ENCODE data around the gene MEAK7.
A peak's percentile ranks its signal among the peaks of the same experiment; 100 is the strongest.

MEAK7 gene

DNA sequence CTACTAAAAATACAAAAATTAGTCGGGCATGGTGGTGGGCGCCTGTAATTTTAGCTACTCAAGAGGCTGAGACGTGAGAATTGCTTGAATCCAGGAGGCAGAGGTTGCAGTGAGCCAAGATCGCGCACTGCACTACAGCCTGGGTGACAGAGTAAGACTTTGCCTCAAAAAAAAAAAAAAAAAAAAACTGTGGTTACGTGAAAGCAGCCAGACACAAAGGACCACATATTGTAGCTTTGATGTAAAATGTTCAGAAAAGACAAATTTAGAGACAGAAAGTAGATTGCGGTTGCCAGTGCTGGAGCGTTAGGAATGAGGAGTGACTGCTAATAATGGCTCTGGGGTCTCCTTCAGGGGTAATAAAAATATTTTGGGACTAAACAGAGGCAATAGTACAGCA lies 4.0 kb upstream of the MEAK7 start:
- TF ChIP-seq, protein P1, sequence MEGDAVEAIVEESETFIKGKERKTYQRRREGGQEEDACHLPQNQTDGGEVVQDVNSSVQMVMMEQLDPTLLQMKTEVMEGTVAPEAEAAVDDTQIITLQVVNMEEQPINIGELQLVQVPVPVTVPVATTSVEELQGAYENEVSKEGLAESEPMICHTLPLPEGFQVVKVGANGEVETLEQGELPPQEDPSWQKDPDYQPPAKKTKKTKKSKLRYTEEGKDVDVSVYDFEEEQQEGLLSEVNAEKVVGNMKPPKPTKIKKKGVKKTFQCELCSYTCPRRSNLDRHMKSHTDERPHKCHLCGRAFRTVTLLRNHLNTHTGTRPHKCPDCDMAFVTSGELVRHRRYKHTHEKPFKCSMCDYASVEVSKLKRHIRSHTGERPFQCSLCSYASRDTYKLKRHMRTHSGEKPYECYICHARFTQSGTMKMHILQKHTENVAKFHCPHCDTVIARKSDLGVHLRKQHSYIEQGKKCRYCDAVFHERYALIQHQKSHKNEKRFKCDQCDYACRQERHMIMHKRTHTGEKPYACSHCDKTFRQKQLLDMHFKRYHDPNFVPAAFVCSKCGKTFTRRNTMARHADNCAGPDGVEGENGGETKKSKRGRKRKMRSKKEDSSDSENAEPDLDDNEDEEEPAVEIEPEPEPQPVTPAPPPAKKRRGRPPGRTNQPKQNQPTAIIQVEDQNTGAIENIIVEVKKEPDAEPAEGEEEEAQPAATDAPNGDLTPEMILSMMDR (IDR thresholded peaks at IDR 0.05; ENCODE audit: control extremely low read depth, extremely low read depth, low read depth, missing control alignments): no peak
- no peak for DNase-seq (ENCODE audit: extremely low spot score)
- ChIA-PET POLR2A (no interaction called here), CTCF (interaction anchor here (1.0 to 13.3 kb wide), 8 partner anchors 12 to 552 kb away, joined by 3 to 172 read pairs (median 15); partner anchors contain the start of gene COTL1)

DNA sequence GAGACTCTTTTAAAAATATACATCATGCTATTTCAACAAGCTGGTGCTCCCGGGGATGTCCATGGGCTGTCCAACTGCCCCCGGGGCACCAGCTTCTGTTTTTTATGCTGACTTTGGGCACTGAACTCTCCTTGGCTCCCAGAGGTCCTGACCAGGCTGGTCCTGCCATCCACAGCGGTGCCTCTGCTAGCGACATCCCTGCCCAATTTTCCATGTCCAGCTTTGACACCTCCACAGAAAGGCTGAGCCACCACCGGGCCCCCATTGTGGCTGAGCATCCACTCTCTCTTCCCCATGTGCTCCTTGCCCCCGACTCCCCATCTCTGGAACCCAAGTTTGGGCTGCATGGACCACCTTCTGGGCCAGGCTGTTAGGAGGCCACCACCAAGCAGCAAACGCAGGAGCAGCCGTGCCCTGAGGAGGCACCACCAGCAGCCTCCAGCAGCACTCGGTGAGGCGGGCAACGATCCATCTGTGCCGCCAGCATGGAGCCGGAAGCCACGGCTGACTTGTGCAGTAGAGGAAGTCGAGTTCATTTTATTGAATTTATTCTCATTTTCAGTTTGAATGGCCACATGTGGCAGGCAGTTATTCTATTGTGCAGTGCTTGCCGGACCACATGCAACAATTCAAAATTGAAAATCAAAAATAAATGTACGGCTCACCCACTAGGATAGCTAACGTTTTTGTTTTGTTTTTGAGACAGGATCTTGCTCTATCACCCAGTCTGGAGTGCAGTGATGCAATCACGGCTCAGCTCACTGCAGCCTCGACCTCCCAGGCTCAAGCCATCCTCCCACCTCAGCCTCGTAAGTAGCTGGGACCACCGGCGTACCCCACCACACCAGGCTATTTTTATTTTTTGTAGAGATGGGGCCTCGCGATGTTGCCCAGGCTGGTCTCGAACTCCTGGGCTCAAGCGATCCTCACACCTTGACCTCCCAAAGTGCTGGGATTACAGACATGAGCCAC lies 2.8 kb upstream of the MEAK7 start:
- ChIA-PET CTCF (interaction anchor here (0.8 to 13.3 kb wide), 43 partner anchors 7 to 551 kb away, joined by 3 to 172 read pairs (median 6); partner anchors contain the start of genes COTL1, MBTPS1 and TAF1C), POLR2A (interaction anchor here (0.7 kb wide), 1 partner anchor 31 kb away, joined by 5 read pairs; no protein-coding TSS in a partner anchor)
- peak; percentile 54 for DNase-seq (ENCODE audit: extremely low spot score)
- TF ChIP-seq, protein P1 (IDR thresholded peaks at IDR 0.05; ENCODE audit: control extremely low read depth, extremely low read depth, low read depth, missing control alignments): no peak

DNA sequence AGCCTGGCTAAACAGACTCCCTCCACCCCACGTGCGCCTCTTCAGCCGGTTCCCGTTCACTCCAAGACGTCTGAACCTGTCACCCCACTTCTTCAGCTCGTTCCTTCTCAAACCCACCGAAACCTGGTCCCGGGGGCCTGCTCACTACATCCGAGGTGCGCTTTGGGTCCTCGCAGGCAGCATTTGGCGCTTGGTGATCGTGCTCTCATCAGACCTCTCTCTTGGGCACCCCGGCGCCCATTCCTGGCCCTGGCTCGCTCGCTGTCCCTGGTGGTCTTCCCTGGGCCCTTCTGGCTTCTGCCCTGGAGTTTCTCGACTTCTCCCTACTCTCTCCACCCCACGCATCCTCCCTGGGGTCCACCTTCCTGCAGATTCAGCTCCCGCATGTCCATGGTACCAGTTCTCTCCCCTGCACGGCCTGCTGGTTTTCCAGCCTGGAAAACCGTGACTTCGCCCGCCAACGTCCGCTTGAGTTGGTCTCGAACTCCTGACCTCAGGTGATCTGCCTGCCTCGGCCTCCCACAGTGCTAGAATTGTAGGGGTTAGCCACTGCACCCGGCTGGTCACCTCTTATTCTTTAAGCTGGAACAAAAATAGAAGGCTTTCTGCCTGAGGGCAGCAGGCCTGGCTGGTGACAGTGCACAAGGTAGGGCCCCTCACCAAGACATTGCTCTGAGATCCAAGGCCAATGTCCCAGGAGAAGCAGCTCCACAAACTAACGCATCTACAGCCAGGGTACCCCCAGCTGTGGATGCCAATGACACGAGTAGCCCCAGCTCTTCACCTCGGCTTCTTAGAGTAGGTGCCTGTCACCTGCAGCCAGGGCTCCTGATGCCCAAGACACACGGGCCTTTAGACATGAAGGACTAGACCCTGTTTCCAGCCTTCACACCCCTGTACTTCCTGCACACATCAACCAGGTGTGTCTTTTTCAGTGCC lies 1.1 kb upstream of the MEAK7 start:
- no peak for DNase-seq (ENCODE audit: extremely low spot score)
- TF ChIP-seq, protein P1 (IDR thresholded peaks at IDR 0.05; ENCODE audit: control extremely low read depth, extremely low read depth, low read depth, missing control alignments): no peak
- ChIA-PET POLR2A (no interaction called here), CTCF (interaction anchor here (0.6 to 13.3 kb wide), 53 partner anchors 8 to 550 kb away, joined by 3 to 172 read pairs (median 5); partner anchors contain the start of genes COTL1 and TAF1C)

DNA sequence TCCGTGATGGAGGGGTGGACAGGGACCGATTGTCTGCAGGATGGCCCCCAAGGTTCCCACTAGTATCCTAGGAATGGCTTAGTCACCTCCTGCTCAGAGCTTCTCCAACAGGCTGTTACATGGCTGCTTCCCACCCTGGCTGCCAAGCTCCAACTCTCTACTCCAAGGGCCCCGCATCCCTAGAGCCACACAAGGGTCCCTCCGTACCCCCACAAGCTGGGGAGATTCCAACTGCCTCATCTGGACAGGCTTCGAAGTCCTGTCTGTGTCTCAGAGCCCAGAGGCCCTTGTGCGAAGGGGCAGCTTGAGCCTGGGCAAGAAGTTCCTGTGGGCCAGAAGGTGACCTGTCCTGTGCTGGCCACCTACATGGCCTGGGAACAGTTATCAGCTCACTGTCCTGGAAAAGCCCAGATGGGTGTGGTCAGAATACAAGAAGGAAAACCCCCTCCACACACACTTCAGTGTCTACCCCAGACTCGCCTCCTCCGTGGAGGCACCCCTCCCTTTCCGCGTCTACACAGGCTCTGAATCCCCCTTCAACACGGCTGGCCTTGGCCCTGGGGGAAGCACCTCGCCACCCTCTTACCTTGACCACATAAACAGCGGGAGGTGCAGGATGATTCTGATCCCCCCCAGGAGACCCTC lies 586 bp downstream of the MEAK7 start:
- no peak for DNase-seq (ENCODE audit: extremely low spot score)
- ChIA-PET POLR2A (interaction anchor here (0.6 kb wide), 1 partner anchor 37 kb away, joined by 3 read pairs; no protein-coding TSS in a partner anchor), CTCF (interaction anchor here (1.4 to 13.3 kb wide), 4 partner anchors 10 to 419 kb away, joined by 3 to 172 read pairs (median 16); partner anchors contain the start of gene COTL1)
- TF ChIP-seq, protein P1 (IDR thresholded peaks at IDR 0.05; ENCODE audit: control extremely low read depth, extremely low read depth, low read depth, missing control alignments): no peak

DNA sequence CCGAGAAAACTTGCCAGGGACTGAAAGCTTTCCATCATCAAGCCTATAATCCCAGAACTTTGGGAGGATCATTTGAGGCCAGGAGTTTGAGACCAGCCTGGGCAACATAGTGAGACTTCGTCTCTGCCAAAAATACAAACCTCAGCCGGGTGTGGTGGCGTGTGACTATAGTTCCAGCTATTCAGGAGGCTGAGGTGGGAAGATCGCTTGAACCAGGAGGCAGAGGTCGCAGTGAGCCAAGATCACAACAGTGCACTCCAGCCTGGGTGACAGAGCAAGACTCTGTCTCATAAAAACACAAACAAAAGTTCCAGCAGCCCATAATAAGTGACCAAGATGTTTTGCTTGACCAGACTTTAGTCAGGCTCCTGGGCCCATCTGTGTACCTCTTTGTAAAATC lies 1.9 kb downstream of the MEAK7 start:
- TF ChIP-seq, protein P1 (IDR thresholded peaks at IDR 0.05; ENCODE audit: control extremely low read depth, extremely low read depth, low read depth, missing control alignments): no peak
- ChIA-PET POLR2A (no interaction called here), CTCF (interaction anchor here (1.1 to 13.3 kb wide), 4 partner anchors 9 to 118 kb away, joined by 3 to 172 read pairs (median 5); partner anchors contain the start of gene COTL1)
- no peak for DNase-seq (ENCODE audit: extremely low spot score)
